PC-3 (cell line): Measurements from ENCODE around the gene FGF18.

Source experiments
- CTCF ChIP-seq: fragments of 300-600 bp; sonication (generic); conservative IDR thresholded peaks from 2 replicates; pipeline ENCODE4 v1.5.1; 2017; ENCODE audit warnings: antibody characterized with exemption, low read depth, mild to moderate bottlenecking, low read length
- EZH2 ChIP-seq: fragments of 300-600 bp; sonication (generic); IDR thresholded peaks from one replicate; pipeline ENCODE4 v1.6.1; 2017; ENCODE audit warnings: antibody characterized with exemption, mild to moderate bottlenecking, low read length; ENCODE audit not compliant: unreplicated experiment

GRCh38 chr5:171449426-171449825 is 30.0 kb downstream of the FGF18 start:
- TF ChIP-seq EZH2, result no peak
- no peak for TF ChIP-seq CTCF
